ENCODE measurements around the gene ELOVL6. TPM values are rescaled to one million over a fixed set of nuclear protein-coding genes. Genes with fewer than 3 reads are reported as not detected.

Gene ELOVL6
- total RNA-seq, 1 donor from 2014 or later, result 7.3 TPM

DNA sequence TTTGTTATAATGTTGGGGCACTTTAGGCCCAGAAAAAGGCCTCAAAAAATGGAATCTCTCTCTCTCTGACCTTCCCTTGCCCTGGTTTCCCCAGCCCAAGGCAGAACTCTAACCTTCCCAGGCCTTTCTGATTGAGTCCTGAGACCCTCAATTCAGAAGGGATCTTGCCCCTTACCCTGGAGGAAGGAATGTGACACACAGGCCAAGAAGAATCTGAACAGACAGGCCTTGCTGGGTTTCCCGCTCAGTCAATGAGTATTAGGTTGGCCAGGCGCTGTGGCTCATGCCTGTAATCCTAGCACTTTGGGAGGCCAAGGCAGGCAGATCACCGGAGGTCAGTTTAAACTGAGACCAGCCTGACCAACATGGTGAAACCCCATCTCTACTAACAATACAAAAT, 27.6 kb downstream of the ELOVL6 start:
- no peak for TF ChIP-seq CTCF (IDR thresholded peaks at IDR 0.05)
- no peaks in the 10 kb centered on the region for H3K36me3 Mint-ChIP-seq (ENCODE audit: unreplicated experiment)
- H3K27ac Mint-ChIP-seq (ENCODE audit: unreplicated experiment), result no peak overlapping the region
- DNase-seq (ENCODE audit: extremely low spot score, unreplicated experiment), result no peak
- no peaks in the 10 kb centered on the region for H3K9me3 Mint-ChIP-seq (ENCODE audit: unreplicated experiment)
- no peaks in the 10 kb centered on the region for H3K27me3 Mint-ChIP-seq (ENCODE audit: unreplicated experiment)
- no peak overlapping the region for H3K4me3 Mint-ChIP-seq (ENCODE audit: unreplicated experiment)
- peaks cover under 1% of the 10 kb centered on the region for H3K4me1 Mint-ChIP-seq (ENCODE audit: unreplicated experiment)

- no peaks in the 10 kb centered on the region for H3K9me3 Mint-ChIP-seq (ENCODE audit: unreplicated experiment)
- DNase-seq (ENCODE audit: extremely low spot score, unreplicated experiment), result no peak
- no peaks in the 10 kb centered on the region for H3K36me3 Mint-ChIP-seq (ENCODE audit: unreplicated experiment)
- H3K4me1 Mint-ChIP-seq (ENCODE audit: unreplicated experiment), result peaks cover 21% of the 10 kb centered on the region
- no peaks in the 10 kb centered on the region for H3K27me3 Mint-ChIP-seq (ENCODE audit: unreplicated experiment)
- TF ChIP-seq CTCF (IDR thresholded peaks at IDR 0.05), result no peak
- H3K27ac Mint-ChIP-seq (ENCODE audit: unreplicated experiment), result no peak overlapping the region
- no peak overlapping the region for H3K4me3 Mint-ChIP-seq (ENCODE audit: unreplicated experiment)
Observed at GRCh38 chr4:110165382-110166286, 32.8 kb downstream of the ELOVL6 start.

- TF ChIP-seq CTCF (IDR thresholded peaks at IDR 0.05), result no peak
- Mint-ChIP-seq H3K4me3 (ENCODE audit: unreplicated experiment) (no peak overlapping the region), H3K36me3 (ENCODE audit: unreplicated experiment) (no peaks in the 10 kb centered on the region), H3K4me1 (ENCODE audit: unreplicated experiment) (peaks cover 21% of the 10 kb centered on the region), H3K9me3 (ENCODE audit: unreplicated experiment) (no peaks in the 10 kb centered on the region), H3K27me3 (ENCODE audit: unreplicated experiment) (no peaks in the 10 kb centered on the region), H3K27ac (ENCODE audit: unreplicated experiment) (no peak overlapping the region)
- DNase-seq (ENCODE audit: extremely low spot score, unreplicated experiment), result no peak
Observed at GRCh38 chr4:110164856-110165255, 33.6 kb downstream of the ELOVL6 start.

- no peaks in the 10 kb centered on the region for H3K36me3 Mint-ChIP-seq (ENCODE audit: unreplicated experiment)
- H3K4me1 Mint-ChIP-seq (ENCODE audit: unreplicated experiment), result peaks cover 24% of the 10 kb centered on the region
- H3K27ac Mint-ChIP-seq (ENCODE audit: unreplicated experiment), result peak overlapping the region; percentile 9
- no peak overlapping the region for H3K4me3 Mint-ChIP-seq (ENCODE audit: unreplicated experiment)
- no peaks in the 10 kb centered on the region for H3K9me3 Mint-ChIP-seq (ENCODE audit: unreplicated experiment)
- DNase-seq (ENCODE audit: extremely low spot score, unreplicated experiment), result no peak
- H3K27me3 Mint-ChIP-seq (ENCODE audit: unreplicated experiment), result no peaks in the 10 kb centered on the region
- no peak for TF ChIP-seq CTCF (IDR thresholded peaks at IDR 0.05)
Observed at GRCh38 chr4:110164251-110164650, 34.2 kb downstream of the ELOVL6 start.

DNA sequence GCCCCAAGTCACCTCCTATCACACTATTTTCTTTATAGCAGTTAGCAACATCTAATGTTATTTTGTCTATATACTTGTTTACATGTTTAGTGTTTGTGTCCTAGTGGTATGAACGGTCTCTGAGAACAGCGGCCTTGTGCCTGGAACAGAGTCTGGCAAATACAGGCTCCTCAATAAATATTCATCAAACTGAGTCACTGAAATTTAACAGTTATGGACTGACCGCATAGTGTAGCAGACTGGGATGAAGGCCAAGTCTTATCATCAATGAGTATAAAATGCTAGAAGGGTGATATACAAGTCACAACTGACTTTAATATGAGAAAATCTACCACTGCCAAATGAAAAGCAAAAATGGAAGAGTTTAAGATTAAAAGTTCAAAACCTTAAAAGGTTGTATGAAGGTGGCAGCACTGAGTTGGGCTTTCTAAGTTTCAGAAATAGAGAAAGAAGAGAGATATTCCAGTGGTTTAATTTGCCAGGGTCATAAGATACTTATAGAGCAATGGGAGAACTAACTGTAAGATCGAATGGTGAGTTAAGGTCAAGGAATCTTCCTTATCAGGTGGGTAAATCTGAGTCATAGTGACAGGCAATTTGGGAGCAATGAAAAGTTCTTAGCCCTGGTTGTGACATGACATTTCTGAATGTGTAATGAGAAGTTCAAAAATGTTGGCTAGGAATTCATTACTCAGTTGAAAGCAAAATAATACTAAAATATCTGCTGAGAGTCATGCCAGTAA, 34.9 kb downstream of the ELOVL6 start:
- no peak for DNase-seq (ENCODE audit: extremely low spot score, unreplicated experiment)
- no peak for TF ChIP-seq CTCF (IDR thresholded peaks at IDR 0.05)
- peaks cover 27% of the 10 kb centered on the region for H3K4me1 Mint-ChIP-seq (ENCODE audit: unreplicated experiment)
- H3K36me3 Mint-ChIP-seq (ENCODE audit: unreplicated experiment), result no peaks in the 10 kb centered on the region
- no peaks in the 10 kb centered on the region for H3K27me3 Mint-ChIP-seq (ENCODE audit: unreplicated experiment)
- no peak overlapping the region for H3K4me3 Mint-ChIP-seq (ENCODE audit: unreplicated experiment)
- H3K9me3 Mint-ChIP-seq (ENCODE audit: unreplicated experiment), result no peaks in the 10 kb centered on the region
- H3K27ac Mint-ChIP-seq (ENCODE audit: unreplicated experiment), result peak overlapping the region; percentile 39
